ENCODE measurements around the gene LILRB2. TPM values are rescaled to one million over a fixed set of nuclear protein-coding genes. Genes with fewer than 3 reads are reported as not detected.

LILRB2 gene
- total RNA-seq, 2 donors from 2014 or later, result 11.1 to 13.7 TPM

DNA sequence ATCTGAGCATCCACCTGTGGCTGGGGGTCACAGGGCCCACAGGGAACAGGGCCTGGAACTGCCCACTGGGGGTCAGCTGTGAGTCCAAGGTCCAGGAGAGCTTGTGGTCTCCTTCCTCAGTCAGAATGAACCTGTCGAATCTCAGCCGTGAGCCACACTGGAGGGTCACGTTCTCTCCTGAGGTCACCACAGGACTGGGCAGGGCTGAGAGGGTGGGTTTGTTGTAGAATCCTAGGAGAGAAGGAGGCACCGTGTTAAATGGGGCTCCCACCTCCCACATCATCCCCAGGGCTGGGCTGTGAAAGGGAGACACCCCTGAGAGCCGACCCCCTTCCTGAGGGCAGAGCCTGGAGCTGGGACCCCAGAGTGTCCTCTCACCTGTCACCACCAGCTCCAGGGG, 30.6 kb upstream of the LILRB2 start:
- no peaks in the 10 kb centered on the region for H3K27me3 ChIP-seq (replicated peaks; ENCODE audit: insufficient read depth)
- DNase-seq (ENCODE audit: low spot score) (no peak), ATAC-seq (ENCODE audit: insufficient number of reproducible peaks, low FRiP score, low read depth) (no peak)
- TF ChIP-seq, protein P1, sequence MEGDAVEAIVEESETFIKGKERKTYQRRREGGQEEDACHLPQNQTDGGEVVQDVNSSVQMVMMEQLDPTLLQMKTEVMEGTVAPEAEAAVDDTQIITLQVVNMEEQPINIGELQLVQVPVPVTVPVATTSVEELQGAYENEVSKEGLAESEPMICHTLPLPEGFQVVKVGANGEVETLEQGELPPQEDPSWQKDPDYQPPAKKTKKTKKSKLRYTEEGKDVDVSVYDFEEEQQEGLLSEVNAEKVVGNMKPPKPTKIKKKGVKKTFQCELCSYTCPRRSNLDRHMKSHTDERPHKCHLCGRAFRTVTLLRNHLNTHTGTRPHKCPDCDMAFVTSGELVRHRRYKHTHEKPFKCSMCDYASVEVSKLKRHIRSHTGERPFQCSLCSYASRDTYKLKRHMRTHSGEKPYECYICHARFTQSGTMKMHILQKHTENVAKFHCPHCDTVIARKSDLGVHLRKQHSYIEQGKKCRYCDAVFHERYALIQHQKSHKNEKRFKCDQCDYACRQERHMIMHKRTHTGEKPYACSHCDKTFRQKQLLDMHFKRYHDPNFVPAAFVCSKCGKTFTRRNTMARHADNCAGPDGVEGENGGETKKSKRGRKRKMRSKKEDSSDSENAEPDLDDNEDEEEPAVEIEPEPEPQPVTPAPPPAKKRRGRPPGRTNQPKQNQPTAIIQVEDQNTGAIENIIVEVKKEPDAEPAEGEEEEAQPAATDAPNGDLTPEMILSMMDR (IDR thresholded peaks at IDR 0.05), result no peak
- H3K4me3 ChIP-seq, result no peak overlapping the region
- no peaks in the 10 kb centered on the region for H3K36me3 ChIP-seq
- no peak overlapping the region for H3K27ac ChIP-seq
- H3K4me1 ChIP-seq (ENCODE audit: control insufficient read depth in 1 of 2, low read depth in 2 of 2), result no peaks in the 10 kb centered on the region
- H3K9me3 ChIP-seq, result no peaks in the 10 kb centered on the region

- TF ChIP-seq, protein P1 (IDR thresholded peaks at IDR 0.05), result no peak
- H3K27ac ChIP-seq, result no peak overlapping the region
- ATAC-seq (ENCODE audit: insufficient number of reproducible peaks, low FRiP score, low read depth) (no peak), DNase-seq (ENCODE audit: low spot score) (no peak)
- no peak overlapping the region for H3K4me3 ChIP-seq
- H3K36me3 ChIP-seq, result no peaks in the 10 kb centered on the region
- no peaks in the 10 kb centered on the region for H3K9me3 ChIP-seq
- H3K4me1 ChIP-seq (ENCODE audit: control insufficient read depth in 1 of 2, low read depth in 2 of 2), result no peaks in the 10 kb centered on the region
- H3K27me3 ChIP-seq (replicated peaks; ENCODE audit: insufficient read depth), result no peaks in the 10 kb centered on the region
Observed at GRCh38 chr19:54310543-54310942, 29.6 kb upstream of the LILRB2 start.

- no peak overlapping the region for H3K4me3 ChIP-seq
- DNase-seq (ENCODE audit: low spot score), result no peak
- no peak for ATAC-seq (ENCODE audit: insufficient number of reproducible peaks, low FRiP score, low read depth)
Observed at GRCh38 chr19:54309811-54310210, 28.9 kb upstream of the LILRB2 start.

DNA sequence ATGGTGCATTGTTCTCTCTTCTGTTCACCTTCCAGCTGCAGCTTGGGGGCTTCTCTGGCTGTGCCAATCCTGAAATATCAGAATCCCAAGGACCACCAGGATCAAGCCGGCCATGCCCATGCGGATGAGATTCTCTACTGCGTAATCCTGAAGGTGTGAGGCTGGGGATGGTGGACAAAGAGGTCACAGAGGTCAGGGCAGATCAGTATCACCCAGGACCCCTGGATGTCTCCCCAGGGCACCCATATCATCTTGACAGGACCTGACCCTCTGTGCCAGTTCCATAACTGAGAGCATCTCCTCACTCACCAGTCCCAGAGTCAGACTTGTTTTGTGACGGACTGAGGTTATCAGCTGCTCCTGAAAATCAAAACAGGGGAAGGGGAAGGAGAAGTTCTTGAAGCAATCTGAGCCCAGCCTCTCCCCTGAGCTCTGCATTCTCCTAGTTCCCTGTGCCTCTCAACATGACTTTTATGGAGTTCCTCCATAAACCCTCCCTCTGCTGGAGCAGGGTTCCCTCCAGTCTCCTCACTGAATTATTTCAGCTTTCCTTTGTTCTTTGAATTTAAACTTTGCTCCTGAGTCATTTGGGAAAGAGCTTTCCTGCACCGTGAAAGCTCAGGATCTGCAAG, 26.6 kb upstream of the LILRB2 start:
- ATAC-seq (ENCODE audit: insufficient number of reproducible peaks, low FRiP score, low read depth) (no peak), DNase-seq (ENCODE audit: low spot score) (no peak)
- no peaks in the 10 kb centered on the region for H3K4me1 ChIP-seq (ENCODE audit: control insufficient read depth in 1 of 2, low read depth in 2 of 2)
- no peak overlapping the region for H3K4me3 ChIP-seq
- no peaks in the 10 kb centered on the region for H3K36me3 ChIP-seq
- no peaks in the 10 kb centered on the region for H3K9me3 ChIP-seq
- TF ChIP-seq, protein P1 (IDR thresholded peaks at IDR 0.05), result no peak
- H3K27me3 ChIP-seq (replicated peaks; ENCODE audit: insufficient read depth), result no peaks in the 10 kb centered on the region
- no peak overlapping the region for H3K27ac ChIP-seq

More at GRCh38 chr19:54309811-54310210, 28.9 kb upstream of the LILRB2 start:
- no peak overlapping the region for H3K27ac ChIP-seq
- no peaks in the 10 kb centered on the region for H3K9me3 ChIP-seq
- TF ChIP-seq, protein P1 (IDR thresholded peaks at IDR 0.05), result no peak
- H3K27me3 ChIP-seq (replicated peaks; ENCODE audit: insufficient read depth), result no peaks in the 10 kb centered on the region
- H3K36me3 ChIP-seq, result no peaks in the 10 kb centered on the region
- H3K4me1 ChIP-seq (ENCODE audit: control insufficient read depth in 1 of 2, low read depth in 2 of 2), result no peaks in the 10 kb centered on the region

DNA sequence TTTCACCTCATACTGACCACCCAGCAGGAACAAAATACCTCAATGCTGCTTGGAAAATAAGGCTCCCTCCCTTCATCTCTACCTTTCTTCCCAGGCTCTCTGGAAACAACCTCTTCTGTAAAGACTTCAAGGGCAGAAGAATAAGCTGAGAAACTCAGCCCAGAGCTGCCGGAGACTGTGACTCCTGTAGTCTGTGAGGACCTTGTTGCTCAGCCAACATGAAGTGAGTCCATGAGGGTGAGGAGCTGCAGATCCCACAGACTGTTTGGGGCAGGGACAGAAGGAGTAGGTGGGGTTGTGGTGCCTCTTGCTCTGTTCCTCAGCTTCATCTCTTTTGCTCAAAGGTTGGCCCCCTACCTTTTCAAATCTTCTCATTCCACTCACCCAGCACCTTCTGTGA, 24.2 kb upstream of the LILRB2 start:
- DNase-seq (ENCODE audit: low spot score), result no peak

More for the DNA sequence above, 24.2 kb upstream of the LILRB2 start:
- no peak overlapping the region for H3K27ac ChIP-seq
- H3K9me3 ChIP-seq, result no peaks in the 10 kb centered on the region
- TF ChIP-seq, protein P1 (IDR thresholded peaks at IDR 0.05), result no peak
- ATAC-seq (ENCODE audit: insufficient number of reproducible peaks, low FRiP score, low read depth), result no peak
- H3K4me3 ChIP-seq, result no peak overlapping the region
- no peaks in the 10 kb centered on the region for H3K4me1 ChIP-seq (ENCODE audit: control insufficient read depth in 1 of 2, low read depth in 2 of 2)
- H3K36me3 ChIP-seq, result no peaks in the 10 kb centered on the region
- H3K27me3 ChIP-seq (replicated peaks; ENCODE audit: insufficient read depth), result no peaks in the 10 kb centered on the region
